PC-9 (cell line): ENCODE results near the gene RTN4RL1. TPM values are rescaled to one million over a fixed set of nuclear protein-coding genes. Genes with fewer than 3 reads are reported as not detected.

Experiments
- BruUV-seq: library from RNA; stranded (reverse); fragments of 400-500 nt; replicated peaks from 2 replicates; lab custom pipeline; 2021; lab: Mats Ljungman, UMichigan
- CTCF ChIA-PET: fragments of 300-600 bp; sonication (Branson Sonifier 250); formaldehyde crosslinking; loops from one replicate; lab custom pipeline; 2022; ENCODE audit warnings: antibody characterized with exemption; lab: Charles Lee
- POLR2A ChIA-PET: fragments of 300-600 bp; sonication (Branson Sonifier 250); formaldehyde crosslinking; loops from one replicate; lab custom pipeline; 2022; ENCODE audit warnings: antibody characterized with exemption; ENCODE audit not compliant: unreplicated experiment; lab: Charles Lee
- DNase-seq, 2 experiments: peaks; one replicate each; pipeline versions ENCODE4 v3.0.0 to v3.0.0-alpha.2; 2015 to 2022; ENCODE audit warnings: mixed read lengths in 1 of 2
- H2AFZ ChIP-seq: fragments of 200-600 bp; sonication (generic); 2 replicates; pipeline ENCODE4 v1.8.1; 2017; ENCODE audit warnings: antibody characterized with exemption
- H3F3A ChIP-seq: fragments of 200-600 bp; sonication (generic); 2 replicates; pipeline ENCODE4 v1.8.1; 2017; ENCODE audit warnings: antibody characterized with exemption, mild to moderate bottlenecking, low read depth; ENCODE audit not compliant: insufficient read depth
- H3K27ac ChIP-seq: fragments of 200-600 bp; sonication (generic); 2 replicates; pipeline ENCODE4 v1.6.1; 2016; ENCODE audit warnings: mixed run types
- H3K27me3 ChIP-seq: fragments of 200-600 bp; sonication (generic); 2 replicates; pipeline ENCODE4 v1.6.1; 2016; ENCODE audit warnings: low read depth, mixed run types; ENCODE audit not compliant: insufficient read depth
- H3K36me3 ChIP-seq: fragments of 200-600 bp; sonication (generic); 2 replicates; pipeline ENCODE4 v1.6.1; 2016; ENCODE audit warnings: low read depth, mixed run types
- H3K4me1 ChIP-seq: fragments of 200-600 bp; sonication (generic); replicated peaks from 2 replicates; pipeline ENCODE4 v1.6.1; 2016; ENCODE audit warnings: mixed run types; ENCODE audit not compliant: insufficient read depth
- H3K4me2 ChIP-seq: fragments of 200-600 bp; sonication (generic); 2 replicates; pipeline ENCODE4 v1.6.1; 2017; ENCODE audit warnings: mixed run types
- H3K4me3 ChIP-seq: fragments of 200-600 bp; sonication (generic); 2 replicates; pipeline ENCODE4 v1.6.1; 2016; ENCODE audit warnings: mixed run types
- H3K79me2 ChIP-seq: fragments of 200-600 bp; sonication (generic); 2 replicates; pipeline ENCODE4 v1.6.1; 2017; ENCODE audit warnings: low read depth, mixed run types
- H3K9me2 ChIP-seq: fragments of 200-600 bp; sonication (generic); 2 replicates; pipeline ENCODE4 v1.8.1; 2017; ENCODE audit warnings: mild to moderate bottlenecking; ENCODE audit not compliant: insufficient read depth
- H3K9me3 ChIP-seq: fragments of 200-600 bp; sonication (generic); 2 replicates; pipeline ENCODE4 v1.8.1; 2016; ENCODE audit warnings: low read depth; ENCODE audit not compliant: insufficient read depth
- H4K20me1 ChIP-seq: fragments of 200-600 bp; sonication (generic); 2 replicates; pipeline ENCODE4 v1.8.1; 2017; ENCODE audit not compliant: insufficient read depth
- EZH2 ChIP-seq: fragments of 200-600 bp; sonication (generic); IDR thresholded peaks from 2 replicates; pipeline ENCODE4 v1.8.0; 2017; ENCODE audit warnings: antibody characterized with exemption, low read depth
- intact Hi-C: fragments of 100-400 bp; cut with micrococcal nuclease; formaldehyde crosslinking; loops from one replicate; pipeline ENCODE4 v1.10.0; 2022; ENCODE audit not compliant: unreplicated experiment
- total RNA-seq: library from RNA; stranded (reverse); gene quantifications from 2 replicates; pipeline ENCODE4 v1.2.3, GENCODE V29; 2021
- TF ChIP-seq, protein P1 (sequence below): fragments of 200-600 bp; sonication (generic); conservative IDR thresholded peaks from 2 replicates; pipeline ENCODE4 v1.6.1; 2017; ENCODE audit warnings: mixed run types, antibody characterized with exemption, mild to moderate bottlenecking, moderate library complexity

Gene RTN4RL1
- total RNA-seq, 1 experiment from 2014 or later: 0.13 TPM

DNA sequence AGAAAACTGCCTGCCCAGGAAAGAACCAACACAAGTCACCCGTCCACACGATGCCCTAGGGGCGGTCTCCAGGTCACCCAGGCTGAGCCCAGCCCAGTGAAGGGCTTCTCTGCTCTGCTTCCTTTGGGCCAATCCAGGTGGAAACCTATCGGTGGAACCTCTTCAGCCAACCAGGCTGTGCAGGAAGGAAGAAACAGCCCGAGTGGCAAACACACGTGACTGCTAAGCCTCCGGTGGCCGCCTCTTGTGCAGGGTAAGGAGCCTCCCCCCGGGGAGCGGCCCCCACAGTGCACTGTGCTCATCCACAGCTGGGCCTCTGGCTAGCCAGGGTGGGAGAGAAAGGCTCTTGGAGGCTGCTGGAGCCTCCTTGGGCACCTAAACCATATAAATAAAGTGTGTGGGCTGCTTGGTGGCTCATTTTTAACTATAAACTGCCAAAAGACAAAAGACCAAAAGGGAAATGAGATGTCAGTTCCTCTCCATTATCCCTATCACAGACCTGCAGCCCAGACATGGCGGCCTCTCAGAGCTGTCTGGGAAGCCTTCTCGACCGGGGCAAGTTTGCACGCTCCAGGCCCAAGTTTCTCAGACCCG is 2.4 kb downstream of the RTN4RL1 start:
- TF ChIP-seq EZH2: no peak
- TF ChIP-seq, protein P1, sequence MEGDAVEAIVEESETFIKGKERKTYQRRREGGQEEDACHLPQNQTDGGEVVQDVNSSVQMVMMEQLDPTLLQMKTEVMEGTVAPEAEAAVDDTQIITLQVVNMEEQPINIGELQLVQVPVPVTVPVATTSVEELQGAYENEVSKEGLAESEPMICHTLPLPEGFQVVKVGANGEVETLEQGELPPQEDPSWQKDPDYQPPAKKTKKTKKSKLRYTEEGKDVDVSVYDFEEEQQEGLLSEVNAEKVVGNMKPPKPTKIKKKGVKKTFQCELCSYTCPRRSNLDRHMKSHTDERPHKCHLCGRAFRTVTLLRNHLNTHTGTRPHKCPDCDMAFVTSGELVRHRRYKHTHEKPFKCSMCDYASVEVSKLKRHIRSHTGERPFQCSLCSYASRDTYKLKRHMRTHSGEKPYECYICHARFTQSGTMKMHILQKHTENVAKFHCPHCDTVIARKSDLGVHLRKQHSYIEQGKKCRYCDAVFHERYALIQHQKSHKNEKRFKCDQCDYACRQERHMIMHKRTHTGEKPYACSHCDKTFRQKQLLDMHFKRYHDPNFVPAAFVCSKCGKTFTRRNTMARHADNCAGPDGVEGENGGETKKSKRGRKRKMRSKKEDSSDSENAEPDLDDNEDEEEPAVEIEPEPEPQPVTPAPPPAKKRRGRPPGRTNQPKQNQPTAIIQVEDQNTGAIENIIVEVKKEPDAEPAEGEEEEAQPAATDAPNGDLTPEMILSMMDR: no peak
- no peaks in the 10 kb centered on the region for H3K9me3 ChIP-seq
- peaks cover 7% of the 10 kb centered on the region; the same call in 1 of the 2 replicates for H3K4me1 ChIP-seq
- peak in 1 of 2 experiments; percentile 29 for DNase-seq
- H3K4me2 ChIP-seq: no peak overlapping the region
- no TSS peak for BruUV-seq
- peaks cover 16% of the 10 kb centered on the region; the same call in 1 of the 2 replicates for H3F3A ChIP-seq
- H2AFZ ChIP-seq: no peak overlapping the region
- no peak overlapping the region for H3K27ac ChIP-seq
- H4K20me1 ChIP-seq: no peaks in the 10 kb centered on the region
- H3K27me3 ChIP-seq: peaks cover 42% of the 10 kb centered on the region
- intact Hi-C loops: no loop called here
- CTCF ChIA-PET: no interaction called here
- POLR2A ChIA-PET: no interaction called here
- no peaks in the 10 kb centered on the region for H3K79me2 ChIP-seq
- H3K36me3 ChIP-seq: no peaks in the 10 kb centered on the region
- H3K4me3 ChIP-seq: no peak overlapping the region
- H3K9me2 ChIP-seq: no peaks in the 10 kb centered on the region

DNA sequence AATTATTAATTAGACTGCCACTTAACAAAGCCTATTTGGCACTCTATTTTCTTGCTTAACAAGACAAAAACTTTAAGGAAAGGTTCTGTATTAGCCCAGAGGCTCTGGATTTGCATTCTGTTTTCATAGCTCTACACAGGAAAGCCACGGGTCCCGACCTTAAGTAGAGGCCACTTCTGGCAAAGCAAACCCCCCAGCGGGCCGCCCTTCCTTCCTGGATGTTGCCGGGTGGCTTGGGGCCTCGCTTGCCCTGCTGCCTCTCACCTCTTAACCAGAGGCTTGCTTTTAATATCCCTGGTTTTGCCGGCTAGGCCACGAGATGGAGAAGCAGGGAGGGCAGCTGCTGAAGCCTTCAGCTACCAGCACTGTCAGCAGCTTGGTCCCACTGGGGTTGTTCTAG is 4.4 kb downstream of the RTN4RL1 start:
- H3K36me3 ChIP-seq: no peaks in the 10 kb centered on the region
- no peak for TF ChIP-seq EZH2
- TF ChIP-seq, protein P1: no peak
- H3F3A ChIP-seq: 0 out of 2 replicates have a peak, but pooled peaks cover 9% of the 10 kb centered on the region
- peaks cover 7% of the 10 kb centered on the region; the same call in 1 of the 2 replicates for H3K4me1 ChIP-seq
- H3K27ac ChIP-seq: no peak overlapping the region
- H3K4me2 ChIP-seq: no peak overlapping the region
- BruUV-seq: no TSS peak
- peaks cover 41% of the 10 kb centered on the region for H3K27me3 ChIP-seq
- peak in 1 of 2 experiments; percentile 19 for DNase-seq
- no peak overlapping the region for H2AFZ ChIP-seq
- ChIA-PET POLR2A (no interaction called here), CTCF (no interaction called here)
- H3K9me3 ChIP-seq: no peaks in the 10 kb centered on the region
- H4K20me1 ChIP-seq: no peaks in the 10 kb centered on the region
- intact Hi-C loops: no loop called here
- no peaks in the 10 kb centered on the region for H3K9me2 ChIP-seq
- no peak overlapping the region for H3K4me3 ChIP-seq
- H3K79me2 ChIP-seq: no peaks in the 10 kb centered on the region

DNA sequence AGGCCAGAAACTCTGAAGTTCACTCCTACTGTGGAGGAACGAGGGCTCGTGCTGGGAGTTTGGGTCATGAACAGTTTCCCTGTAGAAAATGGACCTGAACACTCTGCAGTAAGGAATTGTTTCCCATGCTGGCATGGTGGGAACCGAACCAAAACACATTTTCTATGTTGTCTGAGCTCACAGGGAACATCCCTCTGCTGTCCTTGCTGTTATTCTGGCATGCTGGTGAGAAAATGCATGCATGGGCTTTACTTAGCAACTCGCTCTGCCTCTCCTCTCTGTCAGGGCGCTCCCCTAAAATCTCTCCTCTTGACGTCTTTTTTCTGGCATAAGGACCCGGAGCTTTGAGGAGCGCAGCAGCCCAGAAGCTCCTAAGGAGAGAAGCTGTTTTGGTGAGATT is 5.4 kb downstream of the RTN4RL1 start:
- TF ChIP-seq, protein P1: no peak
- no peak for TF ChIP-seq EZH2
- Histone ChIP-seq H3K4me2 (no peak overlapping the region), H3K36me3 (no peaks in the 10 kb centered on the region), H2AFZ (no peak overlapping the region), H3K4me3 (no peak overlapping the region), H3K27me3 (peaks cover 31% of the 10 kb centered on the region), H4K20me1 (no peaks in the 10 kb centered on the region), H3K9me2 (no peaks in the 10 kb centered on the region), H3F3A (0 out of 2 replicates have a peak, but pooled peaks cover 9% of the 10 kb centered on the region), H3K4me1 (peaks cover 9% of the 10 kb centered on the region), H3K79me2 (no peaks in the 10 kb centered on the region), H3K9me3 (no peaks in the 10 kb centered on the region), H3K27ac (no peak overlapping the region)
- intact Hi-C loops: loop anchor here (10.0 kb wide), 1 partner anchor 305 kb away; the partner anchor contains the start of gene TLCD2
- peak in 1 of 2 experiments; percentile 4 for DNase-seq
- BruUV-seq: no TSS peak
- CTCF ChIA-PET: interaction anchor here (0.5 to 0.7 kb wide), 3 partner anchors 111 to 1087 kb away, joined by 3 to 4 read pairs (median 3); no protein-coding TSS in a partner anchor
- POLR2A ChIA-PET: interaction anchor here (0.6 kb wide), 1 partner anchor 54 kb away, joined by 4 read pairs; no protein-coding TSS in a partner anchor
